ENCODE results near the gene WDR86. TPM values are rescaled to one million over a fixed set of nuclear protein-coding genes. Genes with fewer than 3 reads are reported as not detected.

WDR86 gene
- total RNA-seq, 1 experiment from 2014 or later = not detected

GRCh38 chr7:151402029-151402835, 7.6 kb downstream of the WDR86 start:
- ChIA-PET RAD21 (ENCODE audit: low non-redundant PET in 1 of 2, low total read pairs in 2 of 2, uncharacterized antibody in 2 of 2, unreplicated experiment in 2 of 2) (no interaction called here), POLR2A (no interaction called here), CTCF (no interaction called here)
- DNase-seq (ENCODE audit: low read depth, low spot score) (no peak), ATAC-seq (no peak)
- H3K9me2 ChIP-seq (ENCODE audit: insufficient read depth) = no peaks in the 10 kb centered on the region
- intact Hi-C loops (cut with micrococcal nuclease) = no loop called here
- no TSS peak for BruUV-seq (replicated peaks)
- H3K4me3 ChIP-seq (replicated peaks in 1 of 2; ENCODE audit: low read depth in 1 of 2, low read length in 2 of 2) = no peak overlapping the region
- no peaks in the 10 kb centered on the region for H3K36me3 ChIP-seq (ENCODE audit: control insufficient read depth in 1 of 2, insufficient read depth in 2 of 2, low read length in 2 of 2)
- TF ChIP-seq, protein P1, sequence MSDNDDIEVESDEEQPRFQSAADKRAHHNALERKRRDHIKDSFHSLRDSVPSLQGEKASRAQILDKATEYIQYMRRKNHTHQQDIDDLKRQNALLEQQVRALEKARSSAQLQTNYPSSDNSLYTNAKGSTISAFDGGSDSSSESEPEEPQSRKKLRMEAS (IDR thresholded peaks at IDR 0.05) = no peak
- TF ChIP-seq SIN3A (IDR thresholded peaks at IDR 0.05; ENCODE audit: low read depth) (no peak), SRF (IDR thresholded peaks at IDR 0.05; ENCODE audit: low read depth) (no peak), EGR1 (IDR thresholded peaks at IDR 0.05; ENCODE audit: low read depth) (no peak), YY1 (IDR thresholded peaks at IDR 0.05; ENCODE audit: extremely low read depth, insufficient replicate concordance, low read depth, low read length) (no peak), JUND (IDR thresholded peaks at IDR 0.05) (no peak), POLR2A (IDR thresholded peaks at IDR 0.05; ENCODE audit: borderline replicate concordance, extremely low read depth, insufficient read depth, insufficient read length) (no peak)
- TF ChIP-seq, protein P2, sequence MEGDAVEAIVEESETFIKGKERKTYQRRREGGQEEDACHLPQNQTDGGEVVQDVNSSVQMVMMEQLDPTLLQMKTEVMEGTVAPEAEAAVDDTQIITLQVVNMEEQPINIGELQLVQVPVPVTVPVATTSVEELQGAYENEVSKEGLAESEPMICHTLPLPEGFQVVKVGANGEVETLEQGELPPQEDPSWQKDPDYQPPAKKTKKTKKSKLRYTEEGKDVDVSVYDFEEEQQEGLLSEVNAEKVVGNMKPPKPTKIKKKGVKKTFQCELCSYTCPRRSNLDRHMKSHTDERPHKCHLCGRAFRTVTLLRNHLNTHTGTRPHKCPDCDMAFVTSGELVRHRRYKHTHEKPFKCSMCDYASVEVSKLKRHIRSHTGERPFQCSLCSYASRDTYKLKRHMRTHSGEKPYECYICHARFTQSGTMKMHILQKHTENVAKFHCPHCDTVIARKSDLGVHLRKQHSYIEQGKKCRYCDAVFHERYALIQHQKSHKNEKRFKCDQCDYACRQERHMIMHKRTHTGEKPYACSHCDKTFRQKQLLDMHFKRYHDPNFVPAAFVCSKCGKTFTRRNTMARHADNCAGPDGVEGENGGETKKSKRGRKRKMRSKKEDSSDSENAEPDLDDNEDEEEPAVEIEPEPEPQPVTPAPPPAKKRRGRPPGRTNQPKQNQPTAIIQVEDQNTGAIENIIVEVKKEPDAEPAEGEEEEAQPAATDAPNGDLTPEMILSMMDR (IDR thresholded peaks at IDR 0.05 in 2 of 3, conservative IDR thresholded peaks at IDR 0.05 in 1 of 3; ENCODE audit: borderline replicate concordance in 1 of 3, insufficient read depth in 1 of 3, low read depth in 2 of 3, low read length in 2 of 3) = peak in 2 of 3 experiments; percentile 12 to 24; a peak in 1 of 6 replicates
- H3K27ac ChIP-seq (ENCODE audit: low read depth, low read length) = no peak overlapping the region
- no peaks in the 10 kb centered on the region for H4K20me1 ChIP-seq (ENCODE audit: insufficient read depth)
- peaks cover 29 to 38% of the 10 kb centered on the region in 2 experiments for H3K4me1 ChIP-seq (ENCODE audit: control insufficient read depth in 1 of 2, insufficient read depth in 2 of 2, low read length in 2 of 2)
- no peaks in the 10 kb centered on the region for H3K9me3 ChIP-seq (ENCODE audit: control insufficient read depth in 1 of 2, insufficient read depth in 1 of 2, low read depth in 1 of 2, low read length in 2 of 2)
- H2AFZ ChIP-seq (ENCODE audit: low read depth, low read length, poor library complexity, severe bottlenecking) = no peak overlapping the region
- H3K79me2 ChIP-seq (ENCODE audit: insufficient read depth, low read length) = no peaks in the 10 kb centered on the region
- no peaks in the 10 kb centered on the region for H3K27me3 ChIP-seq (ENCODE audit: insufficient read depth, low read length)
- no peak overlapping the region for H3K9ac ChIP-seq (ENCODE audit: low read length)
- H3K4me2 ChIP-seq (ENCODE audit: low read length) = no peak overlapping the region

Measured in HCT116 (cell line).